Astrocyte (in vitro differentiated cells and primary cell): ENCODE measurements around the gene ANKIB1.

Source experiments
- EZH2 ChIP-seq: IDR thresholded peaks from 2 replicates; pipeline ENCODE4 v1.6.1; 2012; ENCODE audit warnings: mild to moderate bottlenecking, low read length, inconsistent platforms; ENCODE audit not compliant: insufficient read depth
- TF ChIP-seq, protein P1 (sequence below): IDR thresholded peaks from 2 replicates; pipeline ENCODE4 v1.5.1; 2011; ENCODE audit warnings: low read depth, mild to moderate bottlenecking, inconsistent platforms, low read length, moderate library complexity; ENCODE audit not compliant: insufficient read depth

DNA sequence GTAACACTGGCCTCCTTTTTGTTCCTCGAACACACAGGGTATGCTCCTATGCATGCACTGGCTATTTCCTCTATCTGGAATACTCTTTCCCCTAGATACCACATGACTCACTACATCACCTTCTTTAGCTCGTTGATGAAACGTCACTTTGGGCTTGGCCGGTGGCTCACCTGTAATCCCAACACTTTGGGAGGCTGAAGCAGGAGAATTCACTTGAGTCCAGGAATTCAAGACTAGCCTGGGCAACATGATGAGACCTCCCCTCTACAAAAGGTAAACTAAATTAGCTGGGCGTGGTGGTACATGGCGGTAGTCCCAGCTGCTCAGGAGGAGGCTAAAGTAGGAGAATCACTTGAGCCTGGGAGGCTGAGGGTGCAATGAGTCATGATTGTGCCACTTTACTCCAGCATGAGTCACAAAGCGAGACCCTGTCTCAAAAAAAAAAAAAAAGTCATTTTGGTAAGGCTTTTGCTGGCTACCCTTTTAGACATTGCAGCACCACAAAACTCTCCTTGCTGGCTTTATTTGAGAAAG is 14.5 kb downstream of the ANKIB1 start:
- TF ChIP-seq, protein P1, sequence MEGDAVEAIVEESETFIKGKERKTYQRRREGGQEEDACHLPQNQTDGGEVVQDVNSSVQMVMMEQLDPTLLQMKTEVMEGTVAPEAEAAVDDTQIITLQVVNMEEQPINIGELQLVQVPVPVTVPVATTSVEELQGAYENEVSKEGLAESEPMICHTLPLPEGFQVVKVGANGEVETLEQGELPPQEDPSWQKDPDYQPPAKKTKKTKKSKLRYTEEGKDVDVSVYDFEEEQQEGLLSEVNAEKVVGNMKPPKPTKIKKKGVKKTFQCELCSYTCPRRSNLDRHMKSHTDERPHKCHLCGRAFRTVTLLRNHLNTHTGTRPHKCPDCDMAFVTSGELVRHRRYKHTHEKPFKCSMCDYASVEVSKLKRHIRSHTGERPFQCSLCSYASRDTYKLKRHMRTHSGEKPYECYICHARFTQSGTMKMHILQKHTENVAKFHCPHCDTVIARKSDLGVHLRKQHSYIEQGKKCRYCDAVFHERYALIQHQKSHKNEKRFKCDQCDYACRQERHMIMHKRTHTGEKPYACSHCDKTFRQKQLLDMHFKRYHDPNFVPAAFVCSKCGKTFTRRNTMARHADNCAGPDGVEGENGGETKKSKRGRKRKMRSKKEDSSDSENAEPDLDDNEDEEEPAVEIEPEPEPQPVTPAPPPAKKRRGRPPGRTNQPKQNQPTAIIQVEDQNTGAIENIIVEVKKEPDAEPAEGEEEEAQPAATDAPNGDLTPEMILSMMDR: no peak
- no peak for TF ChIP-seq EZH2
